A673 (cell line): ENCODE measurements around the gene TMEM179B.

Experiments used
- EZH2 ChIP-seq: fragments of 200-600 bp; sonication (generic); IDR thresholded peaks from 2 replicates; pipeline ENCODE4 v1.6.1; 2017; ENCODE audit warnings: borderline replicate concordance, low read depth, mild to moderate bottlenecking, mixed read lengths, antibody characterized with exemption, low read length; ENCODE audit not compliant: poor library complexity, severe bottlenecking
- TF ChIP-seq, protein P1 (sequence below): fragments of 300-800, 200-600 bp; sonication (generic); conservative IDR thresholded peaks from 2 replicates; pipeline ENCODE4 v1.5.1; 2017; ENCODE audit warnings: low read depth, mild to moderate bottlenecking, antibody characterized with exemption, low read length, moderate library complexity, mixed read lengths

DNA sequence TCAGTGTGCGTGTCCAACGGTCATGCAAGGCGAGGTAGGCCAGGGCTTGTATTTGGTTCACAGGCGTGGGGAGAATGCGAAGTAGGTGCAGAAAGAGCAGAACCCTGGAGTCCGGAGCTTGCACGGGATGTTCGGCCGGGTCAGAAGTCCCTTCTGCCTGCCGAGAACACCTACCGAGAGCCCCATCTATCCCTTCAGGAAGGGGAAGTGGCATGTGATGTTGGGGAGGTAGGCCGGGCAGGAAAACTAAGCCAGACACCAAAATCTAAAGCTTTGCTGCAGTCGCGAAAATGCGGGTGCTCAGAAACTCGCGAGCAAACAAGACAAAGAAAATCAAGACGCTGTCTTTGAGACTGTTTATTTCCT lies 16.4 kb upstream of the TMEM179B start:
- TF ChIP-seq EZH2, result no peak
- TF ChIP-seq, protein P1, sequence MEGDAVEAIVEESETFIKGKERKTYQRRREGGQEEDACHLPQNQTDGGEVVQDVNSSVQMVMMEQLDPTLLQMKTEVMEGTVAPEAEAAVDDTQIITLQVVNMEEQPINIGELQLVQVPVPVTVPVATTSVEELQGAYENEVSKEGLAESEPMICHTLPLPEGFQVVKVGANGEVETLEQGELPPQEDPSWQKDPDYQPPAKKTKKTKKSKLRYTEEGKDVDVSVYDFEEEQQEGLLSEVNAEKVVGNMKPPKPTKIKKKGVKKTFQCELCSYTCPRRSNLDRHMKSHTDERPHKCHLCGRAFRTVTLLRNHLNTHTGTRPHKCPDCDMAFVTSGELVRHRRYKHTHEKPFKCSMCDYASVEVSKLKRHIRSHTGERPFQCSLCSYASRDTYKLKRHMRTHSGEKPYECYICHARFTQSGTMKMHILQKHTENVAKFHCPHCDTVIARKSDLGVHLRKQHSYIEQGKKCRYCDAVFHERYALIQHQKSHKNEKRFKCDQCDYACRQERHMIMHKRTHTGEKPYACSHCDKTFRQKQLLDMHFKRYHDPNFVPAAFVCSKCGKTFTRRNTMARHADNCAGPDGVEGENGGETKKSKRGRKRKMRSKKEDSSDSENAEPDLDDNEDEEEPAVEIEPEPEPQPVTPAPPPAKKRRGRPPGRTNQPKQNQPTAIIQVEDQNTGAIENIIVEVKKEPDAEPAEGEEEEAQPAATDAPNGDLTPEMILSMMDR, result no peak
